Upper lobe of right lung (tissue), 1 donor: Measurements from ENCODE around the gene CTDSPL. TPM values are rescaled to one million over a fixed set of nuclear protein-coding genes. Genes with fewer than 3 reads are reported as not detected.

Source experiments
- ATAC-seq: fragments of 200-7000 bp; cut with Tn5 transposase; one replicate; pipeline ENCODE4 v1.9.1; 2020; ENCODE audit warnings: mild to moderate bottlenecking, moderate library complexity
- DNase-seq: peaks from one replicate; pipeline ENCODE4 v3.0.0-alpha.2; 2020
- H3K27ac ChIP-seq: fragments of 200-600 bp; one replicate; pipeline ENCODE4 v1.8.0; 2022
- H3K27me3 ChIP-seq: fragments of 200-600 bp; one replicate; pipeline ENCODE4 v1.8.0; 2022; ENCODE audit warnings: mild to moderate bottlenecking
- H3K36me3 ChIP-seq: fragments of 200-600 bp; one replicate; pipeline ENCODE4 v1.8.0; 2022
- H3K4me1 ChIP-seq: fragments of 200-600 bp; one replicate; pipeline ENCODE4 v1.8.0; 2022
- H3K4me3 ChIP-seq: fragments of 200-600 bp; one replicate; pipeline ENCODE4 v1.8.0; 2022; ENCODE audit warnings: mild to moderate bottlenecking
- H3K9me3 ChIP-seq: fragments of 200-600 bp; one replicate; pipeline ENCODE4 v1.8.0; 2022
- intact Hi-C: fragments of 100-400 bp; cut with DNase I; formaldehyde crosslinking; loops from one replicate; pipeline ENCODE4 v1.11.0; 2022
- total RNA-seq: library from RNA; stranded (reverse); fragmentation: NEBNext Ultra II Directional; extraction: Animal tissue kit (Norgen Biotek cat#: 25700); gene quantifications from one replicate; pipeline ENCODE4 v1.2.1, GENCODE V29; 2021
- TF ChIP-seq, protein P1 (sequence below): fragments of 200-600 bp; IDR thresholded peaks from one replicate; pipeline ENCODE4 v1.8.0; 2022; ENCODE audit warnings: antibody characterized with exemption
- donor health status: DM: no; HTN: yes; CAD: no; lungs with severe emphysema.

CTDSPL gene
- total RNA-seq, 1 donor from 2014 or later: 78.6 TPM

DNA sequence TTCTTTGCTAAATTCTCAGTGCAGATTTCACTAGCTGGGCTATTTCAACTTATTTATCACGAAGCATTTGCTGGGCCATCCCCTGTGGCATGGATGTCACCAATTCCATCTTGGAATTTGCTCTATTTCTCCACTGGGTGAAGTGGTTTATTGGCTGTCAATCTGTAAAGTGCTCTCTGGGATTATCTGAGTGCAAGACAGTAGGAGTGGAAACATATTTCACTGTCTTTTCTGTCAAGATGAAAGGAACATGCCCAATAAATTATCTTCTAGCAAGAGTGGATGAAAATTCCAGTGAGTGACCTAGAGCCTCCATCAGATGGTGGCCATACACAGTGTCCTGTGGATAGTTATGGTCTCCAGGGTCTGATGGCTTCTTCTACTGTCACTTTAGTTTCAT is 25.1 kb upstream of the CTDSPL start:
- H3K27me3 ChIP-seq: no peaks in the 10 kb centered on the region
- DNase-seq (no peak), ATAC-seq (no peak)
- TF ChIP-seq, protein P1, sequence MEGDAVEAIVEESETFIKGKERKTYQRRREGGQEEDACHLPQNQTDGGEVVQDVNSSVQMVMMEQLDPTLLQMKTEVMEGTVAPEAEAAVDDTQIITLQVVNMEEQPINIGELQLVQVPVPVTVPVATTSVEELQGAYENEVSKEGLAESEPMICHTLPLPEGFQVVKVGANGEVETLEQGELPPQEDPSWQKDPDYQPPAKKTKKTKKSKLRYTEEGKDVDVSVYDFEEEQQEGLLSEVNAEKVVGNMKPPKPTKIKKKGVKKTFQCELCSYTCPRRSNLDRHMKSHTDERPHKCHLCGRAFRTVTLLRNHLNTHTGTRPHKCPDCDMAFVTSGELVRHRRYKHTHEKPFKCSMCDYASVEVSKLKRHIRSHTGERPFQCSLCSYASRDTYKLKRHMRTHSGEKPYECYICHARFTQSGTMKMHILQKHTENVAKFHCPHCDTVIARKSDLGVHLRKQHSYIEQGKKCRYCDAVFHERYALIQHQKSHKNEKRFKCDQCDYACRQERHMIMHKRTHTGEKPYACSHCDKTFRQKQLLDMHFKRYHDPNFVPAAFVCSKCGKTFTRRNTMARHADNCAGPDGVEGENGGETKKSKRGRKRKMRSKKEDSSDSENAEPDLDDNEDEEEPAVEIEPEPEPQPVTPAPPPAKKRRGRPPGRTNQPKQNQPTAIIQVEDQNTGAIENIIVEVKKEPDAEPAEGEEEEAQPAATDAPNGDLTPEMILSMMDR: no peak
- intact Hi-C loops: no loop called here
- H3K4me1 ChIP-seq: no peaks in the 10 kb centered on the region
- no peaks in the 10 kb centered on the region for H3K36me3 ChIP-seq
- no peaks in the 10 kb centered on the region for H3K9me3 ChIP-seq
- no peak overlapping the region for H3K27ac ChIP-seq
- no peak overlapping the region for H3K4me3 ChIP-seq

GRCh38 chr3:37847689-37848088 is 14.0 kb upstream of the CTDSPL start:
- no peak overlapping the region for H3K4me3 ChIP-seq
- no peaks in the 10 kb centered on the region for H3K36me3 ChIP-seq
- no peaks in the 10 kb centered on the region for H3K9me3 ChIP-seq
- intact Hi-C loops: no loop called here
- DNase-seq (no peak), ATAC-seq (no peak)
- no peaks in the 10 kb centered on the region for H3K4me1 ChIP-seq
- TF ChIP-seq, protein P1: no peak
- no peaks in the 10 kb centered on the region for H3K27me3 ChIP-seq
- no peak overlapping the region for H3K27ac ChIP-seq

DNA sequence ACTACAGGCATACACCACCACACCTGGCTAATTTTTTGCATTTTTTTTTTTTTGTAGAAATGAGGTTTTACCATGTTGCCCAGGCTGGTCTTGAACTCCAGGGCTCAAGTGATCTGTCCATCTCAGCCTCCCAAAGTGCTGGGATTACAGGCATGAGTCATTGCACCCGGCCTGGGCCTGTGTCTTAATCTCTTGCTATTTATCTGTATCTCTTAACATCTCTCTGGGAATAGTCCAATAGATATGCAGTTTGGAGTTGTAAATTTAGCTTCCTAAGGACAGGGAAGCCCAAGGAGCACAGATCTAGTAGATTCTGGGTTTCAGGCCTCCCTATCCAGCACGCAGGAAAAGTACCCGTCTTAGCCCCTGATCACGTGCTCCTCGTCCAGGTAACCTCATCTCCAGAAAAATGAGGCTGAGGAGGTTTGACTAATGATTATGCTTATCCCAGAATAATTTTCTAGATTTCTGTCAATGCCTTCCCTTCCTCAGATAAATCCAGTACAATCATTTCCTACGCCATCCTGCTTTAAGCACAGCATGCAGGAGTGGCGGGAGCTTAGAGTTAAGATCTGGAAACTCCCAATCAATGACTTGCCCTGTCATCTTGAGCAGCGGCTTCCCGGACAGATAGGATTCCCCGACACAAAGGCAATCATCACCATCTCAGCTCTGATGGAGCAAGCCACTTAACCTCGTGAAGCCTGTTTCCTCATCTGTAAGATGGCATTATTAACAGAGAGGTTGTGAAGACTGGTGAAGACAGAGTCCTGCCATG is 12.3 kb upstream of the CTDSPL start:
- Histone ChIP-seq H3K4me1 (no peaks in the 10 kb centered on the region), H3K36me3 (no peaks in the 10 kb centered on the region), H3K9me3 (no peaks in the 10 kb centered on the region), H3K27ac (no peak overlapping the region), H3K4me3 (no peak overlapping the region), H3K27me3 (no peaks in the 10 kb centered on the region)
- DNase-seq (no peak), ATAC-seq (no peak)
- TF ChIP-seq, protein P1: no peak
- intact Hi-C loops: no loop called here

GRCh38 chr3:37852097-37852496 is 9.6 kb upstream of the CTDSPL start:
- no peaks in the 10 kb centered on the region for H3K27me3 ChIP-seq
- no peak overlapping the region for H3K27ac ChIP-seq
- intact Hi-C loops: no loop called here
- H3K4me3 ChIP-seq: no peak overlapping the region
- TF ChIP-seq, protein P1: no peak
- no peaks in the 10 kb centered on the region for H3K36me3 ChIP-seq
- H3K9me3 ChIP-seq: no peaks in the 10 kb centered on the region
- H3K4me1 ChIP-seq: no peaks in the 10 kb centered on the region
- ATAC-seq (no peak), DNase-seq (no peak)

- Histone ChIP-seq H3K9me3 (no peaks in the 10 kb centered on the region), H3K27me3 (no peaks in the 10 kb centered on the region), H3K4me1 (no peaks in the 10 kb centered on the region), H3K4me3 (no peak overlapping the region), H3K27ac (no peak overlapping the region), H3K36me3 (no peaks in the 10 kb centered on the region)
- ATAC-seq (no peak), DNase-seq (no peak)
- TF ChIP-seq, protein P1: no peak
- intact Hi-C loops: no loop called here
Measured at GRCh38 chr3:37852771-37853170, 8.9 kb upstream of the CTDSPL start.
